ENCODE measurements around the gene THADA.
A peak's percentile ranks its signal among the peaks of the same experiment; 100 is the strongest.
"Not testable (repeated sequence)": the region's sequence is repeated elsewhere in the genome, so short reads cannot be mapped to it uniquely, and the experiment has no call there.

The THADA gene

DNA sequence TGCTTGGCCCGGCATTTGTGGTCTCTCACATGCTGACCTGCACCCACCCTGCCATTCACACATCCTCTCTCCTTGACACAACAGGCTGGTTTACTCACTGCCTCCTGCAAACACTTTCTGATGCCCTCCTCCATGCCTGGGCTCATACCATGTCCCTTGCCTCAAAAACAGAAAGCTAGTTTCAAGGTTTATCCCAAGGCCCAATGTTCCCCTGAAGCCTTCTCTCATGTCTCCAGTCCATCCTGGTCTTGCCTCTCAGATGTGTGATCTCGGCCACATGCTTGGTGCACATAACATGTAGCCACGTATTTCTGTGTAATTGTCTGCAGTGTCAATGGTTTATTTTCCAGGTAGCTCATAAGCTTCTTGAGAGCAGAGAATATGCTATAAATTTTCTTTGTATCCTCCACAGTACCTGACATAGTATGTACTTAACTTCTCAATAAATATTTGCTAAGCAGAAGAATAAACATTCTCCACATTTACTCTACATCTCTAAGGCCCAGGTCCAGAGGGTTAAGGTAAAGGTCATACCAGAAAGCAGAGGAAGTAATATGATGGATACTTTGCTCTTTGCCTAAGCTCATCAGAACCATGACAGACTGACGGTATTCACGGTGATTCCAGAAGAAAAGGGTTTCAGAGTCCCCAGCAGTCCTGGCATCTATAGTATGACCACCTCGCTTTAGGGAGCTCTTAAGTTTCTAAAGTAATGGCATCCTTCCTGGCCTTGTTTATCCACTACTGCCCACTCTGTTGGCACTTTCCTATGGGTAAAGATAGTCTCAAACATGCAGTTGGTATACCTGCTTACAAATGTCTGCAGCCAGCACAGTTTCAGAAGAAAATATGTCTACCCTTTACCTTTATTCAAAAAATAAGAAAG lies 206.0 kb downstream of the THADA start:
- DNase-seq = no peak
- in situ Hi-C loops (cut with HindIII; ENCODE audit: low pct_ligation_motif_present, low pct_unique_long_range_greater_than_20kb, low sequenced_read_pairs) = no loop called here

DNA sequence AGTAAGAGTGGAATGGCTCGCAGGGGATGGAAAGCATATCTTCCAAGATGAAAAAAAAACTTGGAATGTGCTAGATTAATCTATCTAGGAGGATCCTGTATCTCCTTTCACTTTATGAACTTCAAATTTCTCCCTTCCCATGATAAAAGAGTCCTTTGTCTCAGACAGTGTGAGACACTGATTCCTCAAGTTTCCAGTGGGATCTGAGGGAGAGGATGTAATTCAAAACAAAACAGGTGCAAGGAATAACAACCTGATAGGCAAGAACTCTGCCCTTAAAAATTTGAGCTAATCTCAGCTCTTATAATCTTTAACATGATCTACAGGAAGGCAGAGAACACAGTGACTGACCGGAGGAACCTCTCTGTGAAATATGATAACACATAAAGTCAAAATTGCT lies 207.5 kb downstream of the THADA start:
- no peak for DNase-seq
- in situ Hi-C loops (cut with HindIII; ENCODE audit: low pct_ligation_motif_present, low pct_unique_long_range_greater_than_20kb, low sequenced_read_pairs) = no loop called here

DNA sequence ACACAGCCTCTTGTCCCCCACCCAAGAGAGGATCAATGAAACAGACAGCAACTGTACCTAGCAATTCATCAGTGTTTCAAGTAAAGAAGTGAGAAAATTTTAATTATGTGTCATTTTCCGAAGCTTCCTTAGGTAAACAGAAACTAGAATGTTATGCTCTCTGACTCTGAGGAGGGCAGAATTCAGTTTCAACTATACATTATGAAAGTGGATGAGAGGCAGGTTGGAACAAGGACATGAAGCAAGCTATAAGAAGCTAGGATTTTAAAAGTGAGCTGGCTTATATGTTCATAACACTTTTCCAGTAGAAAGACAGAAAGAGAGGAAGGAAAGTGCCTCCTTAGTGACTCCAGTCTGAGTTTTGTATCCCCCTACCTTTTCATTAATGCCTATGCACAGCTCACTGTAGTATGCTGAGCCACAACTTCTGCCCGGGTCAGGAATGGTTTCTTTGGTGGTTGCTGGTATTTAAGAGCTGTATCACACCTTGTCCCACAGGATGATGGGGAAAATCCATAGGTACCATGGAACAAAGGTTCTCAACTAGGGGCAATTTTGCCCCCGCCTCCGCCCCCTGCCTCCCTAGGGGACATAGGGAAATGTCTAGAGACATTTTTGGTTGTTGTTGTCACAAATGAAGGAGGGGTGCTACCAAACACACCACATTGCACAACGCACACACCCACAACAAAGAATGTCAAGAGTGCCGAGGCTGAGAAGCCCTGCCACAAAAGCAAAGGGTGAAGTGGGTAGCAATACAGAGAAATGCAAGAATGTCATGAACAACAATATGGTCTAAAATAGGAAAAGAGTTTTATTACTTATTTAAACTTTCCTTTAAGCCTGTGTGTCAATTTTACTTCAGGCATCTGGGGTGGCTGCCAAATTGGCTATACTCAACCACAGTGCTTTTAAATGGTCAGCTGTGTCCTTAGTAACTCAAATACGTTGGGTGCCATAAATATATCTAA lies 208.5 kb downstream of the THADA start:
- in situ Hi-C loops (cut with HindIII; ENCODE audit: low pct_ligation_motif_present, low pct_unique_long_range_greater_than_20kb, low sequenced_read_pairs) = no loop called here
- DNase-seq = no peak

DNA sequence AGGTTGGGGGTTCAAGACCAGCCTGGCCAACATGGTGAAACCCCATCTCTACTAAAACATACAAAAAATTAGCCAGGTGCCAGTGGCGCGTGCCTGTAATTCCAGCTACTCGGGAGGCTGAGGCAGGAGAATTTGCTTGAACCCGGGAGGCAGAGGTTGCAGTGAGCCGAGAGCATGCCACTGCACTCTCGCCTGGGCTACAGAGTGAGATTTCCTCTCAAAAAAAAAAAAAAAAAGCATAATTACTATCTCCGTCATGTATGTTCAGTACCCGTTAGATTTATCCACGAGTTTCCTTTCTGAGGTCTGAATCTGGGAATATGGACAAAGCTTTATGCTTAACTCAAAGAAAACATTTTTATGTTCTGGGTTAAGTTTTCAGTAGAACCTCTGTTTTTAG lies 209.2 kb downstream of the THADA start:
- in situ Hi-C loops (cut with HindIII; ENCODE audit: low pct_ligation_motif_present, low pct_unique_long_range_greater_than_20kb, low sequenced_read_pairs); DNase-seq: not testable (repeated sequence)

DNA sequence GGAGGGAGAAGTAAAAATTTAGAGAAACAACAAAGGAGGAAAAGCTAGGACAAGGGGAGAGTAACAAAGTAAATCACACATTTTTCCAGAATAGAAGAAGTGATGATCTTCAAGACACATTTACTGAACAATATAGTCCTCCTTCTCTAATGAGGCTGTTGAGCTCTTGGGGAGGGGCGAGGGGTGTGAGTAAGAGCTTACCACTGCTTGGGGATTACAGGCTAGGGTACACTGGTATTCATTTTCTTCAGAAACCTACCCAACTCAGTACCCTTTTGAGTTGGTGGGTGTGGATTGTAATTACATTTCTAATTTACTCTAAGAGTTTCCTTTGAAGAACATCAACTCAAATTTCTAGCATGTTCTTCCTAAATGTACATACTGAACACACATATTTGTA lies 211.7 kb downstream of the THADA start:
- DNase-seq = no peak
- in situ Hi-C loops (cut with HindIII; ENCODE audit: low pct_ligation_motif_present, low pct_unique_long_range_greater_than_20kb, low sequenced_read_pairs) = no loop called here

DNA sequence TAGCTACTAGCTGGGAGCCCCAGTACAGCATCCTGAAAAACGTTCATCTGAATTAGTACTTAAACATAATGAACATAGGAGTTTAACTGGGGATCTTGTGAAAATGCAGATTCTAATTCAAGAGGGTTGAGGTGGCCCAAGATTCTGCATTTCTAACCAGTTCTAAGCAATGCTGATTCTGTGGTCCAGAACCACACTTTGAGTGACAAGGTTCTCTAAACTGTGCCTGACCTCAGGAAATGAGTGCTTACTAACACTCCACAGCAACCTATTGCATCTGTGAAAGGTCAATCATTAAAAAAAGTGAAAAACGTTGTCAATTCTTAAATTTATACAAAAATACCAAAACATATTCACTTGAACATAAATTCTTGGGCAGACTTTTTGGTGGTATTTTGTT lies 212.3 kb downstream of the THADA start:
- in situ Hi-C loops (cut with HindIII; ENCODE audit: low pct_ligation_motif_present, low pct_unique_long_range_greater_than_20kb, low sequenced_read_pairs) = no loop called here
- no peak for DNase-seq

DNA sequence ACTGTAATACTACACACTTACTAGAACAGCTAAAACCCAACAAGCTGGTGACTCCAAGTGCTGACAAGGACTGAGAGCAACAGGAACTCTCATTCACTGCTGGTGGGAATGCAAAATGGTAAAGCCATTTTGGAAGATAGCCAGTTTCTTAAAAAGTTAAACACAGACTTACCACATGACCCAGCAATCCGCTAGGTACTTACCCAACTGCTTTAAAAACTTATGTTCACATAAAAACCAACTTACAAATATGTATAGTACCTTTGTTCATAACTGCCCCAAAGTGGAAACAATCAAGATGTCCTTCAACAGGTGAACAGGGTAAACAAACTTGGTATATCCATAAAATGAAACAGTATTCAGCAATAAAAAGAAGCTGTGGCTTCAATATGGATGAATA lies 216.3 kb downstream of the THADA start:
- in situ Hi-C loops (cut with HindIII; ENCODE audit: low pct_ligation_motif_present, low pct_unique_long_range_greater_than_20kb, low sequenced_read_pairs) = no loop called here

DNA sequence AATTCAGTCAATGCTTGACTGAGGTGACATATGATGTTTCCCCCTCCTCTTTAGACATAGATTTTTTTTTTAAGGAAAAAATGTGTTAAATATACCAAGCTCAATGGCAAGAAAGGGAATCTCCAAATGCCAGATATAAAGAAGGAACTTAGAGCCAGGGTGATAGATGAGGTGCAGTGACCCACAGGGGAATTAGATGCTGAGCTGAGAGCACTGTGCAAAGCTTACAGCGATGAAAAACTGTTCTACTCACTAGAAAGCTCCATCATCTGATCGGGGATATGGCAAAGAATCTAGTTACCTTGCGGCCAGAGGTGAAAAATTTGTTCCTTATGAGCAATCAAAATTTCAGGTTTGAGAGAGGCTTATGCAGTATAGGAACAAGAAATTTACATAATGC lies 218.5 kb downstream of the THADA start:
- in situ Hi-C loops (cut with HindIII; ENCODE audit: low pct_ligation_motif_present, low pct_unique_long_range_greater_than_20kb, low sequenced_read_pairs) = no loop called here

More for the DNA sequence above, 216.3 kb downstream of the THADA start:
- DNase-seq = no peak

DNA sequence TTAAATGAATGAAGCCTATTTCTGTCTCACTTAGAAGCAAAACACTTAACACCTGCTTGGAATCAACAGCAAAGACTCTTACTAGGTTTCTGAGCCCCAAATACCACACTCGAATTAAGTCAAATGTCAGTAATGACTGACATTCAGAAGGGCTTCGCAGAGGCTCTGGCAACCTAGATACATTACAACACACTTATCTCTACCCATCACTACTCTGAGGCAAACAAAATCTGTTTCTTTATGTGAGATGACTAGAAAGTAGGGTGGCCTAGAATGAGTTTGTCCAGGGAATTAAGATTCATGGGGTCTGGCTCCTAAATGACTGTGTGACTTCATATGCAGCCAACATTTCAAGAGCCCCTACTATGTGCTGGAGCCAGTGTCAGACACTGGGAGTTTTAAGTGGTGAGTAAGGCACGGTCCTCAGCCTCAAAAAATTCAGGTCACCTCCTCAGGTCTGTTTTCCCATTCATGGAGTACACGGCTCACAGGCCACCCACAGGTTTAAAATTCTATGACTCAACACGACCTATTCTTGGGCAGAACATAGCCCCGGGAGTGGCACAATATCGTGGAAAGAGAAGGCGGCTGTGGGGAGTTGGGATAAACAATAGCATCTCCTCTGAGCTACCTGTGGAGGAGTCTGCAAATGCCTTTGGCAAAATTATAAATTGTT lies 219.2 kb downstream of the THADA start:
- DNase-seq = no peak

More for the DNA sequence above, 218.5 kb downstream of the THADA start:
- DNase-seq = no peak

DNA sequence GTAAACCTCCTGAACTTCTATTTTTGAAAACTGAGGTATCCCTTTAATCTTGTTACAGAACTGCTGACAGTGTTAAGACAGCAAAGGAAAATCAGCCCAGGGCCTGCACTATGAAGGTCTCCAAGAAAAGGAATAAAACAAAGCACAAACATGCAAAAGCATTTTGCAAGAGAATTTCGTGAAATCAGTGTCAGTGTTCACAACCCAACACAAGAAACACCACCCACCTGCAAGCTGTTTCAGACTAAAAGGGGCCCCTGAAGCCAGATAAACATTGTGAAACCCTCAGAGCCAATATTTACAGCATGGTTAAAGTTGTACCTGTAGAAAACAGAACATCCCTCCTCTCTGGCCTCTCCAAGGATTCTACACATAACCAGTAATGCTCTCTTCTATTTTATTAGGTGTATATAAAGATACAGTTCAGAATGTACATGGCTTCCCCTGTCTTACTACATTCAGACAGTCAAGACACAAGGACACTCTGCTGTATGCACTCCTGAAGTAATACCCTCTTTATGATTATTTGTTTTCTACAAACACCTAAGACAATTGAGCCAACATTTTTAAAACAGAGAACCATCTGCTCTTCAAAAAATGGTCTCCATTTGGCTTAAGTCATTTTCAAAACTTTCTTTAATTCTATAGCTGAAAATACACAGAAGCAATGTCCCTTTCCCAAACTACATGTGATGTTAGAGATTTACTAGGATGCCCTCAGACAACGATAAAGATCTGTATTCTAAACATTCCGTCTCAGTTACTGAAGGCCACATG lies 219.9 kb downstream of the THADA start:
- in situ Hi-C loops (cut with HindIII; ENCODE audit: low pct_ligation_motif_present, low pct_unique_long_range_greater_than_20kb, low sequenced_read_pairs) = no loop called here
- no peak for DNase-seq

More for the DNA sequence above, 219.2 kb downstream of the THADA start:
- in situ Hi-C loops (cut with HindIII; ENCODE audit: low pct_ligation_motif_present, low pct_unique_long_range_greater_than_20kb, low sequenced_read_pairs) = no loop called here

DNA sequence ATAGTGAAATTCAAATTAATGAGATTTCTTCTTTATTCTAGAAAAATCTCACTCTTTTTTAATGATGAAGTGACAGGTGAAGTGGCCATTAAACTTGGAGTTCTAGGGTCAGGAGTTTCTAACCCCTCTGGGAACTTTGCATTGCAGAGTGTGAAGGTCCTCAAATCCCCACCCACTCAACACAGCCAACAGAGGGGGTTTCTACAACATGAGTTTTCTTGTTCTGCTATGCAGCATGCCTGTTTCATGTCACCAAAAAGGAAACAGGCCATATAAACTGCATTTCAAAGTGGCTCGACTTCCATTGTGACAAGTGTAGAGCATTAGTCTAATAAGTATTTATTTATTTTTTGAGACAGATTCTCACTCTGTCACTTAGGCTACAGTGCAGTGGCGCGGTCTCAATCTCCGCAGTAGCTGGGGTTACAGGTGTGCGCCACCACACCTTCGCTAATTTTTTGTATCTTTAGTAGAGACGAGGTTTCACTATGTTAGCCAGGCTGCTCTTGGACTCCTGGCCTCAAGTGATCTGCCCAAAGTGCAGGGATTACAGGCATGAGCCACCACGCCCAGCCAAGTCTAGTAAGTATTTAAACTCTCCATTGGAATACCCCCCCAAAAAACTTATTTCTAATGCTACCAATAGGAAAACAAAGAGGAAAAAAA lies 223.3 kb downstream of the THADA start:
- in situ Hi-C loops (cut with HindIII; ENCODE audit: low pct_ligation_motif_present, low pct_unique_long_range_greater_than_20kb, low sequenced_read_pairs) = no loop called here
- no peak for DNase-seq

DNA sequence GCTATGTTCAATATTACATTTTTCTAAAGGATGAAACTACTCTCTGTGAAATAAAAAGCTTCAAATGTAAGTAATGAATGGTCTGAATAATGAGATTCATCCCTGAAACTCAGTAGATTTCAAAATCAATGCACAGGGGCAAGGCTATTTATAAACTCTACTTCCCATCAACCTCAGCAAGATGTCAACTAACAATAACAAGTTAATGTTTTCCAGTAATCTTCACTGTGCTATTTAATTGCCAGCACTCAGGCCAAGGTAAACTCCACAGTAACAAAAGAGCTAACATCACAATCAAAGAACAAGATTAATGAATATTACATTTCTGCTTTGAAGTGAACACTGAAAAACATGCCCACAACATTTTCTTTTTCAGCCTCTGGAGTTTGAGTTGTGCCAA lies 225.1 kb downstream of the THADA start:
- in situ Hi-C loops (cut with HindIII; ENCODE audit: low pct_ligation_motif_present, low pct_unique_long_range_greater_than_20kb, low sequenced_read_pairs) = no loop called here
- DNase-seq = no peak

DNA sequence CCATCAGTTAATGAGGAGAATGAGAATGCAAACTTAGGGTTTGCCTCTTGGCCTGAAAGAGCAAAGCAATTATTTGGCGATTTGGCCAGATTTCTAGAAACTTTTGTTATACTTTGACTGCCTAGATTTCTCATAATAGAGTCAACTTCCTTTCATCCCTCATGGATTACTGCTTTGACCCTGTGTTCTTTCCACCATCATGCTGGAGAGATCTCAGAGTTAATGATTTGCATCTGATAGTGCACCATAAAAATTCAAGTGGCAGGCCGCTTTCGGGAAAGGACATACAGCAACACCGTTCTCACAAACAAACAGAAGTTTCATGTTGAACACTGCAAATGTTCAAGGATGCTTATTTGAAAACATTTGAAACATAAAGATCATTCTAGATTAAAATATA lies 225.7 kb downstream of the THADA start:
- DNase-seq = peak; percentile 64
- in situ Hi-C loops (cut with HindIII; ENCODE audit: low pct_ligation_motif_present, low pct_unique_long_range_greater_than_20kb, low sequenced_read_pairs) = no loop called here

DNA sequence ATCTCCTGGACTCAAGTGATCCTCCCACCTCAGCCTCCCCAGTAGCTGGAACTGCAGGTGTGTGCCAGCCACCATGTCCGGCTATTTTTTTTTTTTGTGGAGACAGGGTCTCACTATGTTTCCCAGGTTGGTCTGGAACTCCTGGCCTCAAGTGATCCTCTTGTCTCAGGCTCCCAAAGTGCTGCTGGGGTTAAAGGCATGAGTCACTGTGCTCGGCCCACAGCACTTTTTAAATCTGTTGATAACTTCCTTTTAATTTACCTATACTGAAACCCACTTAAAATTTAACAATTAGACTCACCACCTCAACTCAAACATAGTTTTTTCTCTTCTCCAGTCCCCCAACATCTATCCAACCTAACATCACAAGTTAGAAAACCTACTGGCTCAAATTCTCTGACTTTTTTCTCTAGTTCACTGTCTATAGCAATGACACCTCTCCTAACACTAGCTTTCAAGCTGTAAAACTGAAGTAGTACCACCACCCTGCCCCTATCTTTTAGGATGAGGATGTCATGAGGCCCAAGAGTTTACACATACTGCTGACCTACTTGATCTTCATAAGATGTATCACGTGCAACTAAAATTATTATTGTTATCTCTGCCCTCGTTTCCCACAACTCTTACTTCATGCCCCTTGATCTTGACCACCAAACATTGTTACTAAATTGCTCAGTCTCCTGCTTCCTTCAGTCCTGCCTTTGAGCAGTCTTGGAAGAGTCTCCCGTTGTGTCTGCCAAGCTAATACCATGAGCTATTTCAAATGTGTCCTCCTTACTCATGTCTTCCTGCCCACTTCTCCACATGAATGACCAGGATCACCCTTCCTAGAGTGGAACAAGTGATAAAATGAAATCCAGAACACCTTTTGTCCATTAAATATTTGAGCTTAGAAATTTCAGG lies 227.1 kb downstream of the THADA start:
- DNase-seq = no peak
- in situ Hi-C loops (cut with HindIII; ENCODE audit: low pct_ligation_motif_present, low pct_unique_long_range_greater_than_20kb, low sequenced_read_pairs) = no loop called here

DNA sequence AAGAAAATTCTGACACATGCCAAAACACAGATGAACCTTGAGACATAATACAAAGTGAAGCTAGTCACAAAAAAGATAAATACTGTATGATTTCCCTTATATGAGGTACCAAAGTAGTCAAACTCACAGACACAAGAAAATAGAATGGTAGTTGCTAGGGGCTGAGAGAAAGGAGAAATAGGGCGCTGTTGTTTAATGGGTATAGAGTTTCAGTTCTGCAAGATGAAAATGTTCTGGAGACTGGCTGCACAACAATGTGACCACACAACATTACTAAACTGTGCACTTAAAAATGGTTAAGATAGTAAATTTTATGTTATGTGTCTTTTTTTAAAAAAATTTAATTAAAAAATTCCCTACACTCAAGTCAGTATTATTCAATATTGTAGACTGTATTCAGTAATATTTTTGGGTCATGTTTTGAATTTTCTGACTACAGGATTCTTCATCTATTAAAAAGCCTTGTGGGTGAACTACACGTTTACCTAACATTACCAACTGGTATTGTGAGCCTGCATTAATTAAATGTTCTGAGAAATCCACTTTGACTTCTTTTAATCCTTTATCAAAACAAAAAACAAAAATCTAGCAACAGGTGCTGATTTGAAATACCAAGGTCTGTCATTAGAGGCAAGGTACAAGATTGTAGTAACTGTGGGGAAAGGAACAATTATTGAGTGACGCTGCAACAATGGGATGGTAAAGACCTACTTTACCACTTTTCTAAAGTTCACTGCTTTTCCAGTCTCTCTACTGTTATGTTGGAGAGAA lies 228.6 kb downstream of the THADA start:
- in situ Hi-C loops (cut with HindIII; ENCODE audit: low pct_ligation_motif_present, low pct_unique_long_range_greater_than_20kb, low sequenced_read_pairs) = no loop called here
- no peak for DNase-seq

DNA sequence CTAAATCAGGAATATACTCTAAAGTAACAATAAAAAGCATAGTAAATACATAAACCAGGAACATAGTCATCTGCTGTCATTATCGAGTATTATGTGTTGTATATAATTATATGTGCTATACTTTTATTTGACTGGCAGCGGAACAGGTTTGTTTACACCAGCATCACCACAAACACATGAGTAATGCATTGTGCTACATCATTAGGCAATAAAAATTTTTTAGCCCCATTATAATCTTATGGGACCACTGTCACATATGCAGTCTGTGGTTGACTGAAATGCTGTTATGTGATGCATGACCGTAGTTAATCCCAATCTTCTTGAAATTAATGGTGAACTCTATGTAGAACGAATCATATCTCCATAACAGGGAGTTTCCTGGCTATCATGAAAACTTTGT lies 232.7 kb downstream of the THADA start:
- no peak for DNase-seq
- in situ Hi-C loops (cut with HindIII; ENCODE audit: low pct_ligation_motif_present, low pct_unique_long_range_greater_than_20kb, low sequenced_read_pairs) = no loop called here

Measured in ACHN (cell line).